NCI-H1436 treated with DMSO at 0.1 percent for 48 hours (cell line): ENCODE results near the gene VWF.
"Not testable (repeated sequence)": the region's sequence is repeated elsewhere in the genome, so short reads cannot be mapped to it uniquely, and the experiment has no call there.

ENCODE experiments used
- DNase-seq: peaks from one replicate; lab custom pipeline; 2025; lab: John Stamatoyannopoulos, UW

The VWF gene

DNA sequence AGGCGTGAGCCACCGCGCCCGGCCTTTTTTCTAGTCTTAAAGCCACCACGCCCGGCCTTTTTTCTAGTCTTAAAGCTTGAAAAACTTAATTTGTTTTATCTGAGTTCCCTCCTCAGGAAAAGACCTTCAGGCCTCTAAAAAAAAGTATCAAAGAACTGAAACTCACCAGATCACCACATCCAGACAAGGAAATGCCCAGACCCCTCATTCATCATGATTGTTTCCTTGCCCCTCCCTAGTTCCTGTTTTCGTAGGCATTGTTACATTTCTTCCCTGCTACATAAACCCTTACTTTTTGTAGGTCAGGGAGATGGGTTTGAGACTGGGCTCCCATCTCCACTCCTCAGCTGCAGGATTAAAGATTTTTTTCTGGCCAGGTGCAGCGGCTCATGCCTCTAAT is 21.1 kb upstream of the VWF start:
- no peak for DNase-seq

DNA sequence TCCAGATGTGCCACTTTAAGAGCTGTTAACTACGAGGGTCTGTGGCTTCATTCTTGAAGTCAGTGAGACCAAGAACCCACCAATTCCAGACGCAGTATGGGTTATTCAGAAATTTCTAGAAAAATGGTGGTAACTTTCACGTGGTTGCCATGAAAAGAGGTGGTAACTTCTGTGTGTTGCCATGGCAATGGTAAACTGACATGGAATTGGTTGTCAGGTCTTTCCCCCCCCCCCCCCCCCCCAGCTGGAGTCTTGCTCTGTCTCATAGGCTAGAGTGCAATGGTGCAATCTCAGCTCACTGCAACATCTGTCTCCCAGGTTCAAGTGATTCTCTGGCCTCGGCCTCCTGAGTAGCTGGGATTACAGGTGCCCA is 18.8 kb upstream of the VWF start:
- no peak for DNase-seq

DNA sequence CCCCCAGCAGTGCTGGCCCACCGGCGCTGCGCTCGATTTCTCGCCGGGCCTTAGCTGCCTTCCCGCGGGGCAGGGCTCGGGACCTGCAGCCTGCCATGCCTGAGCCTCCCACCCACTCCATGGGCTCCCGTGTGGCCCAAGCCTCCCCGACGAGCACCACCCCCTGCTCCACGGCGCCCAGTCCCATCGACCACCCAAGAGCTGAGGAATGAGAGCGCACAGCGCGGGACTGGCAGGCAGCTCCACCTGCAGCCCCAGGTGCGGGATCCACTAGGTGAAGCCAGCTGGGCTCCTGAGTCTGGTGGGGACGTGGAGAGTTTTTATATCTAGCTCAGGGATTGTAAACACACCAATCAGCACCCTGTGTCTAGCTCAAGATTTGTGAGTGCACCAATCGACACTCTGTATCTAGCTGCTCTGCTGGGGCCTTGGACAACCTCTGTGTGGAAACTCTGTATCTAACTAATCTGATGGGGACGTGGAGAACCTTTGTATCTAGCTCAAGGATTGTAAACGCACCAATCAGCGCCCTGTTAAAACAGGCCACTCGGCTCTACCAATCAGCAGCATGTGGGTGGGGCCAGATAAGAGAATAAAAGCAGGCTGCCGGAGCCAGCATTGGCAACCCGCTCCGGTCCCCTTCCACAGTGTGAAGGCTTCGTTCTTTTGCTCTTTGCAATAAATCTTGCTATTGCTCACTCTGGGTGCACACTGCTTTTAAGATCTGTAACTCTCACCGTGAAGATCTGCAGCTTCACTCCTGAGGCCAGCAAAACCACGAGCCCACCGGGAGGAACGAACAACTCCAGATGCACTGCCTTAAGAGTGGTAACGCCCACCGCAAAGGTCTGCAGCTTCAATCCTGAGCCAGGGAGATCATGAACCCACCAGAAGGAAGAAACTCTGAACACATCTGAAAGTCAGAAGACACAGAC is 18.2 kb upstream of the VWF start:
- not testable (repeated sequence) for DNase-seq

DNA sequence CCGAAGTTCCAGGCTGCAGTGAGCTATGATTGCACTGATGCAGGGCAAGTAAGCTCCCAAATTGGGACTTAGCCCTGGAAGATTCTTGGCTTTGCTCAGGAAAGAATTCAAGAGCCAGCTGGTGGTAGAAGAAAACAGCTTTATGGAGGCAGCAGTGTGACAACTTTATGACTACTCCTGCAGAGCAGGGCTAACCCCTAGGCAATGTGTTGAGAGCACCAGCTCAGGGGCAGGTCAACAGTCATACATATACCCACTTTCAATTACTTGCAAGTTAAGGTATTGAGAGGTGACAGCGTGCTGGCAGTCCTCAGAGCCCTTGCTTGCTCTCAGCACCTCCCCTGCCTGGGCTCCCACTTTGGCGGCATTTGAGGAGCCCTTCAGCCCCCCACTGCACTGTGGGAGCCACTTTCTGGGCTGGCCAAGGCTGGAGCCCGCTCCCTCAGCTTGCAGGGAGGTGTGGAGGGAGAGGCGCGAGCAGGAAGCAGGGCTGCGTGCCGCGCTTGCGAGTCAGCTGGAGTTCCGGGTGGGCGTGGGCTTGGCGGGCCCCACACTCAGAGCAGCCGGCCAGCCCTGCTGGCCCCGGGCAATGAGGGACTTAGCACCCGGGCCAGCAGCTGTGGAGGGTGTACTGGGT is 17.4 kb upstream of the VWF start:
- DNase-seq: not testable (repeated sequence)

DNA sequence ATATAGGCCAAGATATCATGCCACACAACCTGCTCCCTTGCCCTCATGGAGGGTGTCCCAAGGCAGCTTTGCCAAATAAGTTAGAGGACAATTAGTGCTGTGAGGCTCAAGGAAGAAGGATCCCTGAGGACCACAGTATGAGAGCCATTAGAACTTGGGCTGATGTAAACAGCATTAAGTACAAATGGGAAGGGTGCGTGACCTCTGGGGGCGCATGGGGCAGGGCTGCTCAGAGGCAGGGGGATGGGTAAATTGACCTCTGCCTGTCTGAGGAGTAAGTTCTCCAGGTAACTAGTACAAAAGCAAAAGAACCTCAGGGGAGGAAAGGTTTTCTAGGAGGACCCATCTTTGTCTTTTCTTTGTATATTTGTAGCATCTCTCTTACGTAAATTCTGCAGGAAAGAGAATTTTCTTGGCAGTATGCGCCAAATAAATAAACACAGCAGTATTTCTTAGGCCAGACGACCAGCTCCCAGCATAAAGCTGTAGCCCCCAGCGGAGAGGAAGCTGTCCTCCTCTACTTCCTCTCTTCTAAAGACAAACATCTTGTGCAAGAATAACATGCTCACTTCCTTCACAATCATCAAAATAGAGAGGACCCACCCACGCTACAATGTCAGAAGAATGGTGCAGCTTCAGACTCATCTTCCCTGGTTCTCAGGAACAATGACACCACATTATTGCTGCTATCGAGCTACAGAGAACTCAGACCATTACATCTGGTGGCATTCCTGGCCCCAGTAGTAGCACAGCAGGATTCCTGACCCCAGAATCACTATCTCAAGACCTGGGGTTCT is 16.4 kb upstream of the VWF start:
- DNase-seq: no peak

DNA sequence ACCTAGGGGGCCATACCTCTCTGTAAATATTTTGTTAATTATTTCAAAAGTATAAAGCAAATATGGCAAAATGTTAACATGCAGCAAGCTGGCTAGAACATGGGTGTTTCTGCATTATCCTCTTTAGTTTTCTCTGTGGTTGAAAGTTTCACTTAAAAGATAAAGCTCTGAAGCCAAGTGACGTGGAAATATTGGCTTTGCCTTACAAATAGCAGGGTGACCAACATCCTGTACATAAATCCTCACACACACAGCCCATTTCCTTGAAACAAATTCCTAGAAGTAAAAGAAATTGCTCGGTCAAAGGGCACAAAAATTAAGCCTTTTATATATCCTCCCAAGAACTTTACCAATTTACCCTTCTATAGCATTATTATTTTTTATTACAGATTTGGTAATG is 10.6 kb upstream of the VWF start:
- DNase-seq: no peak

DNA sequence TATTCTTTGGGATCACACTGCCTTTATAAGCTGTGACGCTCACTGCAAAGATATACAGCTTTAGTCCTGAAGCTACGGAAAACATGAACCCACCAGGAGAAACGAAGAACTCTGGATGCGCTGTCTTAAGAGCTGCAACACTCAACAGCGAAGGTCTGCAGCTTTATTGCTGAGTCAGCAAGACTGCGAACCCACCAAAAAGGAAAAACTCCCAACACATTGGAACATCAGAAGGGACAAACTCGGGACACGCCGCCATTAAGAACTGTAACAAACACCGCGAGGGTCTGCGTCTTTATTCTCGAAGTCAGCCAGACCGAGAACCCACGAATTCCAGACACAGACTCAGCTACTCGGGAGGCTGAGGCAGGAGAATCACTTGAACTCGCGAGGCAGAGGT is 9.2 kb upstream of the VWF start:
- DNase-seq: no peak

DNA sequence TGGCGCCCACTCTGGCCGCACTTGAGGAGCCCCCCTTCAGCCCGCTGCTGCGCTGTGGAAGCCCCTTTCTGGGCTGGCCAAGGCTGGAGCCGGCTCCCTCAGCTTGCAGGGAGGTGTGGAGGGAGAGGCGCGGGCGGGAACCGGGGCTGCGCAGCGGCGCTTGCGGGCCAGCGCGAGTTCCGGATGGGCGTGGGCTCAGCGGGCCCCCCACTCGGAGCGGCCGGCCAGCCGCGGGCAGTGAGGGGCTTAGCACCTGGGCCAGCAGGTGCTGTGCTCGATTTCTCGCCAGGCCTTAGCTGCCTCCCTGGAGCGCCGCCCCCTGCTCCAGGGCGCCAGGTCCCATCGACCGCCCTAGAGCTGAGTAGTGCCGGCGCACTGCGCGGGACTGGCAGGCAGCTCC is 8.0 kb upstream of the VWF start:
- no peak for DNase-seq

DNA sequence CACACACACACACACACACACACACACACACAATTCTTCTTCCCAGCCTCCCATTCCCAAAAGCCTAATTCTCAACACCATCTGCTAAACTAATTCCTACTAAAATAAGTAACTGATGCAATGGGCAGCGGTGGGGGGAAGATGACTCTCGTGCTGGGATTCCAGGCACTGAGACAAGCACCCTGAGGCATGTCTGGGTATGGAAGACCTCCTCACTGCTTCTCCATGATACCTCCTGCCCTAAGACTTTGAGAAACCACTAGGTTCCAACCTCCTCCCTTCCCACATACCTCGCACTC is 789 bp upstream of the VWF start:
- no peak for DNase-seq

DNA sequence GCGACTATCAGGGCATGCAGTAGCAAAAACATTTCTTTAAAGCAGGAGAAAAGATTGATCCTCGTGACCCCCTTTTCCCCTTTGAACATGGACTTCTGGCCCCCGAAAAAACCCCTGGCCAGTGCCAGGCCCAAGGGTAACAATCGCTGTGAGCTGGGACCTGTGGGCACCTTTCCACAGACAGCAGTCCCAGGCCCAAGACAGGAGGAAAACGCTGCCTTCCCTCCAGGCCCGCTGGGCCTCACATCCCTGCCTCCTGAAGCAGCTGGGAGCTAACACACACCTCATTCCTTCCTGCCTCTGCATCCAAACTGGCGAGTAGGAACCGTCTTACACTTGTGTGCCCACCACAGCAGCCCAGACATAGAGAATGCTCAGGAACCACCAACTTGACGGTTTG is 1.2 kb downstream of the VWF start:
- no peak for DNase-seq

DNA sequence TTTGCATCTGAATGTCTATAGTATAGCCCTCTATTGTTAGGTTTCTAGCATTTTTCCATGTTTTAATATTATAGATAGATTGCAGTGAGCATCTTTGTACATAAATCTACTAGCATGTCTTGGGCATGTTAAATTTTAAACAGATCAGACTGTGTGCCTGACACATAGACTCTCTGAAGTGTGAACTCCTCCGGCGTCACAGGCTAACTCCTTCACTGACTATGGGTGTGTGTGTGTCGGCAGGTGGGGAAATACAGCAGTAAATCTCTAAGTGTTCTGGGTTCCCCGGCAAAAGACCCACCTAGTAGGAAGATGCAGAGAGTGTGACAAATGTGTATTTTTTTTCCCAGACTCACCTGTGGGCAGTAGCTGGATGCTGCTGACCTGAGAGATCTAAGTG is 2.3 kb downstream of the VWF start:
- DNase-seq: no peak

DNA sequence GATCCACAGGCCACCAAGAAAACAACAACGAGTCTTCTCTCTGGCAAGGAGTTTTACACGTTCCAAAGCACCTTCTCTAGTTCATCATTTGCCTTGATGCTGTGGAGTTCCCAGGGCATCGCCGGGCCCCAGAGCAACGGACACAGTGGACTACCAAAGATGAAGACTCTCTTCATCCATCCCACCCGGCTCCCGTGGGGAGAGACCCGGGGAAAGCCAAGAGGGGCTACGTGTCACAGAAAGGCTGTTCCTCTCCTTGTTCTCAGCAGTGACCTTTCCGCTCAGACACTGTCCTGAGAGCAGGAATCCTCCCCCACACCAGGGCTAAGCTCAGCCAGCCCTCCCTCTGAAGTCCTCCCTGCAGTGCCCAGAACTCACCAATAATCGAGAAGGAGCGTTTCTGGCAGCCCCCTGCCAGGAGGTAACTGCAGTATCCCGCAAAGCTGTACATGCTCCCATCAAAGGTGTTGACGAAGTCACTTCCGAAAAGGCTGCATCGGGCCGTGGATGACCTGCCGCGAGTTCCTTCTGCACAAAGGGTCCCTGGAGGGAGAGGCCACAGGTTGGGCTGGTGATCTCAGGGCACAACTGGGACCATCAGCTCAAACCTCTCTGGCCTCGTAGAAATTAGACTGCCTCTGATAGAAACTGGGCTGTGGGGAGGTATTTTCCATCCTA is 3.5 kb downstream of the VWF start:
- no peak for DNase-seq

DNA sequence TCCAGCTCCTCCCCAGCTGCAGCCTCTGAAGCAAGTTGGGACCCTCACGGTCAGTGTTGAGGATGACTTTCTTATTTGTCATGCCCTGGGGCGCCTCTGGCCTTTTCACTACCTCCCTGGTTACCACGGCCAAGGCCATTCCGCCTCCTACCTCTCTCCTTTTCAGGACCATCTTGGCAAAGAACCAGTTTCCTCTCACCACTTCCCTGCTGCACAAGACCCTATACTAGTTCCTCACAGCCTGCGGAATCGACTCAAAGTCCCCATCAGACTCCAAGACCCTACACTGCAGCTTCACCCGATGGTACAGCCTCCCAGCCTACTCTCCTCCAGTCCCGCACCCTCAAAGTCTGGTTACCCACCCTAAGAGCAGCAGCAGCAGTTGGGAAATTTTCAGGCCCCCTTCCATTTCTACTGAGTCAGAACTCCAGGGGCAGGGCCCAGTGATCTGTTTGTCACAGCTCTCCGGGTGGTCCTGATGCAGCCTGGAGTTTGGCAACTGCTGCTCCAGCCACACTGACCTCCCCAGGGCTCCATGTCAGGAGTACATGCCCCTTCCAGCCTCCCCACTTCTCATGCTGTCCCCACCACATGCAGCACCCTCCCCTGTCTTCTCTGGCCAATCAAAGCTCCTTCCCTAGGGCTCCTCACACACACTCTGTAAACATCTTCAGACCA is 5.4 kb downstream of the VWF start:
- no peak for DNase-seq

DNA sequence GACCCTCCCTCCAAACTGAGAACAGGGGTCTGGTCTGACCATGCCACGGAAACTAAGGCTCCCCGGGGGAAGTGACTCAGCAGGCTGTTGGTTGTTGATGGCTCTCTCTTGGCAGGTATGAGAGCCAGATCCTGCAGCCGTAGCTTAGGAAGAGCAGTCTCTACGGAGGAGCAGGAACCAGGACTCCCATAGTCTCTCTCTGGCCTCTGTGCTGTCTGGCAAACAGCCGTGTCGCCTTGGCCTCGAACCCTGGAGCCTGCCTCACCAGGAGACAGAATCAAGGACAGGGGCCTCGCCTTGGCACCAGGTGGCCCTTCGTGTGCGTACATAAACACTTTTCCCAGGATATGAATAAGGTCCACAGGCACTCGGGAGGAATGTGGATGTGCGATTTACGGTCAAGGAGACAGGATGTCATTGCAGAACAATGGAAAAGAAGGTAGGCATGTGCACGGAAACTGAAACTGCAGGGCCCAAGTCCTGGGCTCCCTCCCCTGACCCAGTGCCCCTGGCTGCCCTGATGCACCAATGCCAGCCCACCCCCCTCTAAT is 7.9 kb downstream of the VWF start:
- no peak for DNase-seq

DNA sequence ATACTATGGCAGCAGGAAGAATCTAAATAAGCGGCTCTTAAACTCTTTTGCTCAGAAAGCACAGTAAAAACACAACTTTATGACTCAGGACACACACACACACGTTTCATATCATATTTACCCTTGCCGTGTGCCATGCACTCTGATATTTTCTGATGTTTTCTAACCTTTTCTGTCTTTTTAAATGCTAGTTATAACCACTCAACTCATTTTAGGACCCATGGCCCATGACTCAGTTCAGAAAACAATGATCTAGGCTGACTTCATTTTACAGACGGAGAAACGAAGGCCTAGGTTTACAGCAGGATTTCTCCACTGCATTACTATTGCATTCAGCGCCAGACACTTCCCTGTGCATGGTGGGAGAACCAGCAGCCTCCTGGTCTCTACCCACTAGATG is 9.1 kb downstream of the VWF start:
- DNase-seq: no peak

DNA sequence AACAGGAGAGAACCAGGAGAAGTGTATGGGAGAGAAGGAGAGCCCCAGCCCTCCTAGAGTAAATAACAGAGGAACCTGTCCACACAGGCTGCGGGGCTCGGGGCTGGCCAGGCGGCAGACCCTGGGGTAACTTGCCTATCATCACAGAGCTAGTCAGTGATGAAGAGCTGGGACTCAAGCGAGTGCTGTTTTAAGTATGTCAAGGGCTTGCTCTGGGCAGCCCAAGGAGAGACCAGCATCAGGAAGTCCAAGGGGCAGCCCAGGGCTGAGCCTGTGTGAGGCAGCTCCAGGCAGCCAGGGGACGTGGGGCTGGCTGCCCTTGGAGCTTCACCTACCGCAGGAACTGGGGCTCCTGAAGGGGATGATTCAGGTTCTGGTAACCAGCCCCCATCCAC is 10.0 kb downstream of the VWF start:
- no peak for DNase-seq

DNA sequence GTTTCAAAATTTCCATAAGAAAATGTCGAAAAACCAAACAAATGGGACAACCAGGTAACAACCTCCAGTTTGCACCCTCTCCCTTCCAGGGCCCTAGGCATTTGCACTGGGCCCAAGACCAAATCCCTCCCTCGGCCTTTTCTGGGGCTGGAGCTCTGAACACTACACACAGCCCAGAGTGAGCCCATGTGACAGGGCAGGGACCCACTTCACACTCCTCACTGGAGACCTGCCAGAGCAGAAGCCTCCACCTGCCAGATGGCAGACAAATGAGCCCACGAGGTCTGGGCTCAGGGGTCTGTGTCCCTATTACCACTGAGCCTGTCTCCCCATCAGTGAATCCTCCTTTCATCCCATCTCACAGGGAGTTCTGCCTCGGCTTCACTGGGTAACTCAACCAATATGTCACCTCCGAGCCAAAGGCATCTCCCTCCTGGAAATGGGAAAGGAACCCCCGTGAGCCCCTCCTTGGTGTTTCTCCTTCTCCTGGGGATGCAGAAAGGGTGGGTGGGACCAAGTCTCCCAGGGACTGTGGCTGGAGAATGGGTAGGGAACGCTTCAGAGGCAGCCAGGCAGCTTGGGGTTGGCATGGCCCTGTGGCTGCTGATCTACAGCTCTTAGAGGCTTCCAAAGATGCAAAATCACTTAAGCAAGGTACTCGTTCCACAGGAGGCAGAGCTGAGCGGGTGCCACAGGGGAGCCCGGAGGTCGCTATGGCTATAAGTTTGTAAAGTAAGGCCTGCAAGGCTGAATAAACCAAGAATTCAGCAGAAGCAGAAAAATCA is 10.6 kb downstream of the VWF start:
- DNase-seq: no peak

DNA sequence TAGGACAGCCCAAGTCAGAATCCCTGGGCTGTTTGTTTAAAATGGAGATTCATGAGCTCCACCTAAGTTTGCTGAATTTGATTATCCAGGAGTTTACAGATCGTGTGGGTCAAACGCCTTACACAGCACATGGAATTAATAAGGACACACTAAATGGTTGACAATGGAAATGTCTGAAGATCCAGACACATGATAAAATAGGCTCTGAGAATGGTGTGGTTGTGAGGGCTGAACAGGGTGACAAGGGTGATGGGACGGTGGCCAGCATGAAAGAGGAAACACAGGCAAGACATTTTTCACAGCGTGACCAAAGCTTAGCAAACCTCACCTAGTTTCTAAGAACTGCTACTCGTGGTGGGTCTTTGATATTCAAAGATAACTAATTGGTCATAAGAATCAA is 12.5 kb downstream of the VWF start:
- no peak for DNase-seq

DNA sequence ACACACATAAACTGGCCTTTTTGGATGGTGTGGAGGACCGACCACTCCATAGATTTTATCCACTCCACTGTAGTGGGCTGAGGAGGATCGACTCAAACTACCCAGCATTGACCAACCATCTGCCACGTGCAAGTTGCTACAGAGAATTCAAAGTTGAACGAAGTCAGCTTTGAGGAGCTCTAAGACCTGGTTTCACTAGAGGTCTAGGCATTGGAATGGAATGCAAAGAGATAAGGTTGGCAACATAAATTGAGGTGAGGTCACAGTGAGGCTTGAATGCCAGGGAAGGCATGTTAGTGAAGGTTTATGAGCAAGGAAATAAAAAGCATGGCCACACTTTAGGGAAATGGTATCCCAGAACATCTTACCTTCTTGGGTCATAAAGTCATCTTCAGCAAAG is 14.5 kb downstream of the VWF start:
- DNase-seq: no peak

DNA sequence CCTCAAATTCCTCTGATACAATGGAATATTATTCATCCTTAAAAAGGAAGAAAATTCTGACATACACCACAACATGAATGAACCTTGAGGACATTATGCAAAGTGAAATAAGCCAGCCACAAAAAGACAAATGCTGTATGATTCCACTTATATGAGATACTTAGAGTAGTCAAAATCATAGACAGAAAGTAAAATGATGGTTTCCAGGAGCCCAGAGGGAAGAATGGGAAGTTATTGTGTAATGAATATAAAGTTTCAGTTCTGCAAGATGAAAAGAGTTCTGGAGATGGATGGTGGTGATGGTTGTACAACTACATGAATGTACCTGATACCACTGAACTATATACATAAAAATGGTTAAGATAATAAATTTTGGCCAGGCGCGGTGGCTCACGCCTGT is 18.3 kb downstream of the VWF start:
- DNase-seq: no peak

DNA sequence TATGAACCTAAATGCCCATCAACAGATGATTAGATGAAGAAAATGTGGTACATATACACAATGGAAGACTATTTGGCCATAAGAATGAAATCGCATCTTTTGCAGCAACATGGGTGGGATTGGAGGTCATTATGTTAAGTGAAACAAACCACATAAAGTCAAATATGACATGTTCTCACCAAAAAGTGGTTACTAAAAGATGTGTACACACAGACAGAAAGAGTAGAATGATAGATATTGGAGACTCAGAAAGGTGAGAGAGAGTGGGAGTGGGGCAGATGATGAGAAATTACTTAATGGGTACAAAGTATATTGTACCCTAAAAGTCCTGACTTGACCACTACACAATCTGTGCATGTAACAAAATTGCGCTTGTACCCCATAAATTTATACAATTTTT is 19.6 kb downstream of the VWF start:
- no peak for DNase-seq
